ENCODE results near the gene UBE3C. TPM values are rescaled to one million over a fixed set of nuclear protein-coding genes. Genes with fewer than 3 reads are reported as not detected.
A peak's percentile ranks its signal among the peaks of the same experiment; 100 is the strongest.

UBE3C gene
- total and polyA plus RNA-seq, 2 of the 13 experiments (the other 11 are each of a cell fraction or from before 2014, with no cell fraction given): 27.0 to 48.2 TPM

- no peak for TF ChIP-seq ZBTB40 (IDR thresholded peaks at IDR 0.05)
- TF ChIP-seq ZBTB40 (CRISPR knock-in tag; IDR thresholded peaks at IDR 0.05): 0 out of 2 replicates have a peak, but pooled peaks have one; percentile 46
- peak; percentile 77; the same call in 1 of the 2 replicates for TF ChIP-seq KDM5B (CRISPR knock-in tag; IDR thresholded peaks at IDR 0.05; ENCODE audit: borderline replicate concordance)
- TF ChIP-seq IRF2 (CRISPR knock-in tag; IDR thresholded peaks at IDR 0.05): 0 out of 2 replicates have a peak, but pooled peaks have one; percentile 9
- no peak for TF ChIP-seq GLMP (CRISPR knock-in tag; IDR thresholded peaks at IDR 0.05; ENCODE audit: borderline replicate concordance)
- 0 out of 2 replicates have a peak, but pooled peaks have one; percentile 23 for TF ChIP-seq PREB (CRISPR knock-in tag; IDR thresholded peaks at IDR 0.05)
- TF ChIP-seq, protein P1, sequence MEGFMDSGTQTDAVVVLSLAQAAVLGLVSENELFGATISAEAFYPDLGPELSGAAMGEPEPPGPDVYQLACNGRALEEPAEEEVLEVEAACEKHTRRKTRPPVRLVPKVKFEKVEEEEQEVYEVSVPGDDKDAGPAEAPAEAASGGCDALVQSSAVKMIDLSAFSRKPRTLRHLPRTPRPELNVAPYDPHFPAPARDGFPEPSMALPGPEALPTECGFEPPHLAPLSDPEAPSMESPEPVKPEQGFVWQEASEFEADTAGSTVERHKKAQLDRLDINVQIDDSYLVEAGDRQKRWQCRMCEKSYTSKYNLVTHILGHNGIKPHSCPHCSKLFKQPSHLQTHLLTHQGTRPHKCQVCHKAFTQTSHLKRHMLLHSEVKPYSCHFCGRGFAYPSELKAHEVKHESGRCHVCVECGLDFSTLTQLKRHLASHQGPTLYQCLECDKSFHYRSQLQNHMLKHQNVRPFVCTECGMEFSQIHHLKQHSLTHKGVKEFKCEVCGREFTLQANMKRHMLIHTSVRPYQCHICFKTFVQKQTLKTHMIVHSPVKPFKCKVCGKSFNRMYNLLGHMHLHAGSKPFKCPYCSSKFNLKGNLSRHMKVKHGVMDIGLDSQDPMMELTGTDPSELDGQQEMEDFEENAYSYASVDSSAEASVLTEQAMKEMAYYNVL (CRISPR knock-in tag; IDR thresholded peaks at IDR 0.05; ENCODE audit: borderline replicate concordance): peak; percentile 41; the same call in 1 of the 2 replicates
- no peak for TF ChIP-seq TRIM24 (CRISPR knock-in tag; IDR thresholded peaks at IDR 0.05)
- TF ChIP-seq TAF1 (CRISPR knock-in tag; IDR thresholded peaks at IDR 0.05): no peak
- peak; percentile 79; the same call in 1 of the 2 replicates for TF ChIP-seq NRL (CRISPR knock-in tag; IDR thresholded peaks at IDR 0.05; ENCODE audit: borderline replicate concordance)
- peak; percentile 26; the same call in 1 of the 2 replicates for TF ChIP-seq HNF1B (CRISPR knock-in tag; IDR thresholded peaks at IDR 0.05)
- TF ChIP-seq EEA1 (CRISPR knock-in tag; IDR thresholded peaks at IDR 0.05; ENCODE audit: borderline replicate concordance): 0 out of 2 replicates have a peak, but pooled peaks have one; percentile 12
Measured at GRCh38 chr7:157139111-157139809, 534 bp downstream of the UBE3C start (continued).

All from HepG2 (cell line).